Fibroblast of the aortic adventitia (primary cell): ENCODE measurements around the gene PITPNB. TPM values are rescaled to one million over a fixed set of nuclear protein-coding genes. Genes with fewer than 3 reads are reported as not detected.
A peak's percentile ranks its signal among the peaks of the same experiment; 100 is the strongest.

Experiments used
- DNase-seq: peaks from one replicate; pipeline ENCODE4 v3.0.0-alpha.2; 2010; ENCODE audit warnings: low read depth
- H3K4me3 ChIP-seq: 2 replicates; pipeline ENCODE4 v1.5.1; 2011; ENCODE audit warnings: low read depth, mild to moderate bottlenecking, control low read depth, low read length, moderate library complexity
- total RNA-seq: library from RNA; depleted of rRNA; stranded (reverse); fragments of >200 nt; gene quantifications from 2 replicates; pipeline ENCODE4 v1.2.3, GENCODE V29; 2012; ENCODE audit warnings: low replicate concordance
- TF ChIP-seq, protein P1 (sequence below): IDR thresholded peaks from 2 replicates; pipeline ENCODE4 v1.5.1; 2011; ENCODE audit warnings: mild to moderate bottlenecking, low read length, control low read depth, inconsistent platforms; ENCODE audit not compliant: insufficient read depth

Gene PITPNB
- total RNA-seq, 1 donor: 26.8 TPM

DNA sequence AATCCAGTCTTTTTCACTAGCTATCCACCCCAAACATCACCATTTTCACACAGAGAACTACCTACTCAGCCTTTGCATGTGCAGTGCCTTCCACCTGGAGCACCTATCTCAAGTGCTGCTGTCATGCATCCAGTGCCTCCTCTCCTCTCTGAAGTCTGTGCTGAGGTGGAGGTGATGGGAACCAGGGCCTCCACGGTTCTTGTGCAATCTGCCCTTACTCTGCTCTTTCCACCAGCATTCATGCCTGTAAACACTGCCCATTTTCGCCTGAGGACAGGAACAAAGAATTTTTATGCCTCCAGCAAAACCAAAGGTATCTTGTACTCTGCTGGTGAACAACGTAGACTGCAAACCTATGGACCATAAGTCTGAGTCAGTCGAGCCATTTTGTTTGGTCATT is 27.0 kb downstream of the PITPNB start:
- H3K4me3 ChIP-seq: no peak overlapping the region
- TF ChIP-seq, protein P1, sequence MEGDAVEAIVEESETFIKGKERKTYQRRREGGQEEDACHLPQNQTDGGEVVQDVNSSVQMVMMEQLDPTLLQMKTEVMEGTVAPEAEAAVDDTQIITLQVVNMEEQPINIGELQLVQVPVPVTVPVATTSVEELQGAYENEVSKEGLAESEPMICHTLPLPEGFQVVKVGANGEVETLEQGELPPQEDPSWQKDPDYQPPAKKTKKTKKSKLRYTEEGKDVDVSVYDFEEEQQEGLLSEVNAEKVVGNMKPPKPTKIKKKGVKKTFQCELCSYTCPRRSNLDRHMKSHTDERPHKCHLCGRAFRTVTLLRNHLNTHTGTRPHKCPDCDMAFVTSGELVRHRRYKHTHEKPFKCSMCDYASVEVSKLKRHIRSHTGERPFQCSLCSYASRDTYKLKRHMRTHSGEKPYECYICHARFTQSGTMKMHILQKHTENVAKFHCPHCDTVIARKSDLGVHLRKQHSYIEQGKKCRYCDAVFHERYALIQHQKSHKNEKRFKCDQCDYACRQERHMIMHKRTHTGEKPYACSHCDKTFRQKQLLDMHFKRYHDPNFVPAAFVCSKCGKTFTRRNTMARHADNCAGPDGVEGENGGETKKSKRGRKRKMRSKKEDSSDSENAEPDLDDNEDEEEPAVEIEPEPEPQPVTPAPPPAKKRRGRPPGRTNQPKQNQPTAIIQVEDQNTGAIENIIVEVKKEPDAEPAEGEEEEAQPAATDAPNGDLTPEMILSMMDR: no peak
- no peak for DNase-seq

DNA sequence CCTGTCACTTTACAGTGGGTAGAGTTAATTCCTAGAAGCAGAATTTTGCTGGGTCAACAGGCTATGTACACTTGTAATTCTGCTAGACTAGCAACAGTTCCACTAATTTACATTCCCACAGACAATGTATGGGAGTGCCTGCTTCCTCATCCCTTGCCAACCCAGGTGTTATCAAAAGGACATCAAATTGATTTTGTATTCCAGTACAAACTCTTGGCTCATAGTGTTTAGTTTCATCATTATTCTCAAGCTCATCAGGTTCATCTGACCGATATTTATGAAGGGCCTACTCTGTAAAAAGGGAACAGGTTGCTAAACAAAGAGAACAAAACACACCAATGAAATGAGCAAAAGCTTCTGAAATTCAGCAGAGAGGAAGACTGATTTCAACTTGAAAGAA is 30.7 kb downstream of the PITPNB start:
- H3K4me3 ChIP-seq: no peak overlapping the region
- TF ChIP-seq, protein P1: no peak
- no peak for DNase-seq

DNA sequence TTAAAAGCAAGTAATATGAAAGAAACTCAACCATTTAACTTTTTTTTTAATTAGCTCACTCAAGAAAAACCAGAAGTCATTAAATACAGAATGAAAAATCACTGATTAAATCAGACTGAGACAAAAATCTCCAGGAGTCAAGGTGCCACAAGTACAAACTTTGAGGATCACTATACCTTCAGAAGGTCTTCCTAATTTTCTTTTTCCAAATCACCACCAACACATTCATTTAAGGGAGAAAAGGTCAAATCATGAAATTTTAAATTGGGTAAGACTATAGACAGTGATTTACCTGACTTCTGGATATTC is 32.3 kb downstream of the PITPNB start:
- no peak overlapping the region for H3K4me3 ChIP-seq
- no peak for DNase-seq
- TF ChIP-seq, protein P1: no peak

DNA sequence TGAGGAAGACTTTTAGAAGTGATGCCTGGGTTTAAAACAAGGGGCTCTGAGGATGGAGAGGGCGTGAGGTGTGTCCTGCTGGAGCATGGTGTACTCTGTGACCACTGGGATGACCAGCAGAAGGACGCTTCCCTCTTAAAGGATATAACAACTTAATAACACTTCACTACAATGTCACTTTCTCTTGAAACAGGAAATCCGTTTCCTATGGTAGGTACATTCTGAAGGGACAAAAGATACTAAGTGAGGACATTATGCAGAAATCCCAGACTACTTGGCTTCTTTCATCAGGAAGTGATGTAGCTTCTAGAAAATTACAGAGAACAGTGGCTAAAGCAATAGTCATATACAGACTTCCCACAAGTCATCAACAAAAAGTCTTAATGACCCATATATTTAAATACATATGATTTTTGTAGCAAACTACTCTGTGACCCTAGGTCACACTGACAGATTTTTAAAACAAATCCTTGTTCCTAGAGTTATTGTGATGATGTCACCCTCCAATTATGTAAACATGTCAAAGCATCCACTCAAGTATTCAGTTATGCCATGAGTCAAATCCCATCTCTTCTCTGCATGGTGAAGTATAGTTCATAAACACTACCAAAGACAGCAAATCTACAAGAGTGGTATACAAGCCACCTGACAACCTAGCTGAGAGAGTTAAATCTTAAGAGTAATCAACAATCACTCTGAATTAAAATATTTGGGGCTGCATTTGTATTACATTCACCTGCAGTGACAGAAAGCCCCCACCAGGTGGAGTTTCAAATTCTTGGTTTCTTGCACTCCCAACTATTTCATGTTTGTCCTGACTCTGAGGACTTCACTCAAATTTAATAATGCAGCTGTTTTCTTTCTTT is 32.8 kb downstream of the PITPNB start:
- DNase-seq: peak; percentile 67
- TF ChIP-seq, protein P1: peak; percentile 78
- no peak overlapping the region for H3K4me3 ChIP-seq

DNA sequence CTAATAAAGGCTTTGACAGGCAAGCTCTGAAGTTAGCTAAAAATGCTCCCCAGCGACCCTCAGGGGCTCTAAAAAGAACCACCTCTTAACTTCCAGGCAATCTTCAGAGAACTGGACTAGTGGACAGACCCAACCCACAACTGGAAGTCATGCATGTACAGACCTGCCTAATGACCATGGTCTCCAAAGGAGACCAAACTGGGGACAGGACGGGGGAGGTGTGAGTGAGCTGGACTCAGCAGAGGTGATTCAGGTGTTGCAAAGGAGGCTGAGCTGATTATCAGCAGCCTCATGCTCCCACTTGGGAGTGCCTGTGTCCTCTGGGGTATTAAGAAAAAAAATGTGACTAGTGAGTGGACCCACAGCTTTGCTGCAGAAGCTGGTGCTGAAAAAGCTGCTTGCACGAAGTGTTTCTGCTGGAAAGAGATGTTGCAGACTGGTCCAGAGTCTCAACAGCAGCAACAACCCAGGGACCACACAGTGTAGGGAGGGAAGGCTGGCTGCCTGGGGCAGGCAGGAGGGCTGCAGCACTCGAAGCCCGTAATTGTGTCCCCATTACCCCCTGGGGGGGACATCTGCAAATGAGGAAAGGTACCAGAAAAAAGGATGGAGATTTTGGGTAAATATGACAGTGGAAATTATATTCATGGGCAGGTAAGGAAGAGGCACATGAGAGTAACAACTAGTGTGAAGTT is 35.3 kb downstream of the PITPNB start:
- TF ChIP-seq, protein P1: no peak
- no peak overlapping the region for H3K4me3 ChIP-seq
- no peak for DNase-seq

DNA sequence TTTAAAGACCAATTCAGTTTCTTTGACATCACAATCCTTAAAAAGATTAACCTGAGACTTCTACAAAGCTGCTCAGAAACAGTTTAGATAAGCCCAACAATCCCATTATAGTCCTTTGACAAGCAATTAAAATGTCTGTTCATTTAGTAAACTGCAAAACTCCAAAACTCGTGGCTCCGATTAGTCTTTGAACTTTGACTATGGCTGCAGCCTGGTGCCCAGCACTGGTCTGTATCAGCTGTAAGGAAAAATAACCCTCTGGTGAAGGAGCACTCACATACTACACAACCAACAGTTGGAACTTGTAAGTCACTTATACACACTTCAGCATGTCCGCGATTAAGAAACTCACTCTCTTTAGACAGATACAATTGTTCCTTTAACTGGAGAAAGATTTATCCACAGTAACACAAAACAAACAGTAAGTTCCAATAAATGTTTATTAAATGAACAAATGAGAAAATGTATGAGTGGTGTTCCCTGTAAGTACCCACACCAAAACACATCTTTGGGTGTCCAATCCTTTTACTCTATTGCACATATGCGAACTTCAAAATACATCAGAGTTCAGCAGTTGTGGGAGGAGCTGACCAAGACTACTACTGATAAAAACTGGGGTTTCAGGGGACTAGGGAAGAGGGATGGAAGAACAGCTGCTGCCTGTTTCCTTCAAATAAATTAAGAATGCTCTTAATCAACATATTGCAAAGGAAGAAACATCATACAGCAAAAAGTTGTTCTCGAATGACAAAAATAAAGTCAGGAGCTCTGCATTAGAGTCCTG is 36.4 kb downstream of the PITPNB start:
- no peak overlapping the region for H3K4me3 ChIP-seq
- TF ChIP-seq, protein P1: no peak
- no peak for DNase-seq
